Pons (tissue), 1 donor: ENCODE measurements around the gene SMPD3.

ENCODE experiments used
- DNase-seq: peaks from one replicate; pipeline ENCODE4 v3.0.0-alpha.2; 2016; ENCODE audit warnings: low spot score

The SMPD3 gene

GRCh38 chr16:68433316-68433715 is 15.0 kb downstream of the SMPD3 start:
- no peak for DNase-seq

GRCh38 chr16:68432701-68433100 is 15.6 kb downstream of the SMPD3 start:
- DNase-seq = no peak

- DNase-seq = peak; percentile 28
Measured at GRCh38 chr16:68429076-68429854, 19.0 kb downstream of the SMPD3 start.

GRCh38 chr16:68427649-68428303 is 20.5 kb downstream of the SMPD3 start:
- DNase-seq = no peak

GRCh38 chr16:68426347-68426652 is 22.0 kb downstream of the SMPD3 start:
- no peak for DNase-seq

GRCh38 chr16:68425498-68426346 is 22.6 kb downstream of the SMPD3 start:
- no peak for DNase-seq

GRCh38 chr16:68423771-68424170 is 24.5 kb downstream of the SMPD3 start:
- no peak for DNase-seq

- DNase-seq = no peak
Measured at GRCh38 chr16:68422396-68422960, 25.8 kb downstream of the SMPD3 start.

GRCh38 chr16:68421076-68421475 is 27.2 kb downstream of the SMPD3 start:
- DNase-seq = no peak

GRCh38 chr16:68420366-68420942 is 27.9 kb downstream of the SMPD3 start:
- DNase-seq = no peak

- DNase-seq = no peak
Measured at GRCh38 chr16:68417711-68418301, 30.5 kb downstream of the SMPD3 start.

GRCh38 chr16:68416057-68417046 is 32.0 kb downstream of the SMPD3 start:
- no peak for DNase-seq

GRCh38 chr16:68414581-68414980 is 33.7 kb downstream of the SMPD3 start:
- DNase-seq = no peak

GRCh38 chr16:68412061-68412460 is 36.2 kb downstream of the SMPD3 start:
- DNase-seq = no peak

GRCh38 chr16:68411086-68411485 is 37.2 kb downstream of the SMPD3 start:
- no peak for DNase-seq

GRCh38 chr16:68408967-68409366 is 39.3 kb downstream of the SMPD3 start:
- DNase-seq = no peak

- no peak for DNase-seq
Measured at GRCh38 chr16:68408428-68408827, 39.9 kb downstream of the SMPD3 start.

GRCh38 chr16:68406458-68407152 is 41.7 kb downstream of the SMPD3 start:
- DNase-seq = no peak

- DNase-seq = no peak
Measured at GRCh38 chr16:68404736-68405345, 43.5 kb downstream of the SMPD3 start.
